ENCODE results near the gene RARB. TPM values are rescaled to one million over a fixed set of nuclear protein-coding genes. Genes with fewer than 3 reads are reported as not detected.

RARB gene
- total RNA-seq, 1 donor from 2014 or later: 28.9 TPM

GRCh38 chr3:25547943-25548674, 120.0 kb downstream of the RARB start:
- DNase-seq (ENCODE audit: low read depth, low spot score): no peak

- peak; percentile 30 for DNase-seq (ENCODE audit: low read depth, low spot score)
These were observed 120.8 kb downstream of the RARB start for GRCh38 chr3:25548836-25549235.

GRCh38 chr3:25552251-25552650, 124.2 kb downstream of the RARB start:
- no peak for DNase-seq (ENCODE audit: low read depth, low spot score)

- DNase-seq (ENCODE audit: low read depth, low spot score): no peak
These were observed 126.3 kb downstream of the RARB start for GRCh38 chr3:25554376-25554775.

- DNase-seq (ENCODE audit: low read depth, low spot score): no peak
These were observed 127.8 kb downstream of the RARB start for GRCh38 chr3:25555695-25556437.

GRCh38 chr3:25556447-25556846, 128.4 kb downstream of the RARB start:
- DNase-seq (ENCODE audit: low read depth, low spot score): no peak

GRCh38 chr3:25557694-25558093, 129.6 kb downstream of the RARB start:
- DNase-seq (ENCODE audit: low read depth, low spot score): no peak

- DNase-seq (ENCODE audit: low read depth, low spot score): no peak
These were observed 130.1 kb downstream of the RARB start for GRCh38 chr3:25558121-25558520.

GRCh38 chr3:25558796-25559195, 130.7 kb downstream of the RARB start:
- DNase-seq (ENCODE audit: low read depth, low spot score): no peak

GRCh38 chr3:25563601-25564000, 135.5 kb downstream of the RARB start:
- no peak for DNase-seq (ENCODE audit: low read depth, low spot score)

GRCh38 chr3:25564075-25564474, 136.0 kb downstream of the RARB start:
- no peak for DNase-seq (ENCODE audit: low read depth, low spot score)

- no peak for DNase-seq (ENCODE audit: low read depth, low spot score)
These were observed 137.7 kb downstream of the RARB start for GRCh38 chr3:25565807-25566206.

- no peak for DNase-seq (ENCODE audit: low read depth, low spot score)
These were observed 138.4 kb downstream of the RARB start for GRCh38 chr3:25566358-25566920.

- DNase-seq (ENCODE audit: low read depth, low spot score): no peak
These were observed 139.3 kb downstream of the RARB start for GRCh38 chr3:25567388-25567787.

- DNase-seq (ENCODE audit: low read depth, low spot score): no peak
These were observed 139.9 kb downstream of the RARB start for GRCh38 chr3:25567806-25568524.

- DNase-seq (ENCODE audit: low read depth, low spot score): no peak
These were observed 140.5 kb downstream of the RARB start for GRCh38 chr3:25568525-25569078.

GRCh38 chr3:25571285-25571684, 143.2 kb downstream of the RARB start:
- no peak for DNase-seq (ENCODE audit: low read depth, low spot score)

GRCh38 chr3:25572336-25572735, 144.3 kb downstream of the RARB start:
- no peak for DNase-seq (ENCODE audit: low read depth, low spot score)

- no peak for DNase-seq (ENCODE audit: low read depth, low spot score)
These were observed 144.9 kb downstream of the RARB start for GRCh38 chr3:25572919-25573385.

- no peak for DNase-seq (ENCODE audit: low read depth, low spot score)
These were observed 145.5 kb downstream of the RARB start for GRCh38 chr3:25573386-25574171.
